HG02610 (cell line): ENCODE results near the gene CACNA1C.

Experiments
- ATAC-seq: cut with Tn5 transposase; IDR thresholded peaks from one replicate; pipeline ENCODE4 v1.9.1; 2021; ENCODE audit warnings: mild to moderate bottlenecking, moderate library complexity; ENCODE audit not compliant: unreplicated experiment

The CACNA1C gene

GRCh38 chr12:2137711-2138110 lies 84.9 kb downstream of the CACNA1C start:
- no peak for ATAC-seq

- ATAC-seq = no peak
These were observed 85.5 kb downstream of the CACNA1C start for GRCh38 chr12:2138294-2138693.

- ATAC-seq = no peak
These were observed 86.1 kb downstream of the CACNA1C start for GRCh38 chr12:2138871-2139308.

GRCh38 chr12:2139651-2140050 lies 86.9 kb downstream of the CACNA1C start:
- ATAC-seq = no peak

GRCh38 chr12:2140858-2141519 lies 88.2 kb downstream of the CACNA1C start:
- no peak for ATAC-seq

GRCh38 chr12:2142068-2142467 lies 89.3 kb downstream of the CACNA1C start:
- no peak for ATAC-seq

GRCh38 chr12:2144951-2145350 lies 92.2 kb downstream of the CACNA1C start:
- ATAC-seq = no peak

GRCh38 chr12:2145433-2145998 lies 92.7 kb downstream of the CACNA1C start:
- no peak for ATAC-seq

- no peak for ATAC-seq
These were observed 94.5 kb downstream of the CACNA1C start for GRCh38 chr12:2147335-2147734.

GRCh38 chr12:2149091-2149490 lies 96.3 kb downstream of the CACNA1C start:
- ATAC-seq = no peak

- ATAC-seq = no peak
These were observed 98.0 kb downstream of the CACNA1C start for GRCh38 chr12:2150833-2151232.

- no peak for ATAC-seq
These were observed 98.6 kb downstream of the CACNA1C start for GRCh38 chr12:2151391-2151790.

- no peak for ATAC-seq
These were observed 99.3 kb downstream of the CACNA1C start for GRCh38 chr12:2152134-2152533.

GRCh38 chr12:2154050-2154449 lies 101.3 kb downstream of the CACNA1C start:
- ATAC-seq = no peak

GRCh38 chr12:2154521-2154920 lies 101.7 kb downstream of the CACNA1C start:
- no peak for ATAC-seq

- no peak for ATAC-seq
These were observed 103.5 kb downstream of the CACNA1C start for GRCh38 chr12:2156333-2156732.

- ATAC-seq = no peak
These were observed 107.3 kb downstream of the CACNA1C start for GRCh38 chr12:2160043-2160442.

GRCh38 chr12:2161473-2161872 lies 108.7 kb downstream of the CACNA1C start:
- ATAC-seq = no peak

- ATAC-seq = no peak
These were observed 110.6 kb downstream of the CACNA1C start for GRCh38 chr12:2163177-2163941.

GRCh38 chr12:2165021-2165420 lies 112.2 kb downstream of the CACNA1C start:
- ATAC-seq = no peak

GRCh38 chr12:2165927-2166326 lies 113.1 kb downstream of the CACNA1C start:
- ATAC-seq = no peak

GRCh38 chr12:2166696-2167095 lies 113.9 kb downstream of the CACNA1C start:
- ATAC-seq = no peak
